Measurements from ENCODE around the gene ZNF808.
"Not testable (repeated sequence)": the region's sequence is repeated elsewhere in the genome, so short reads cannot be mapped to it uniquely, and the experiment has no call there.

DNA sequence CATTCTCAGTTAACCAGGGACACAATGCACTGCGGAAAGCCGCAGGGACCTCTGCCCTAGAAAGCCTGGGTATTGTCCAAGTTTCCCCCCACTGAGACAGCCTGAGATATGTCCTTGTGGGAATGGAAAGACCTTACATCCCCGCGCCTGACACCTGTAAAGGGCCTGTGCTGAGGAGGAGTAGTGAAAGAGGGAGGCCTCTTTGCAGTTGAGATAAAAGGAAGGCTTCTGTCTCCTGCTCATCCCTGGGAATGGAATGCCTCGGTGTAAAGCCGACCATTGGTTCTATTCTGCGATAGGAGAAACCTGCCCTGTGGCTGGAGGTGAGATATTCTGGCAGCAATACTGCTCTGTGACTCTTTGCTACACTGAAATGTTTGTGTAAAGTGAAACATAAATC lies 8.3 kb upstream of the ZNF808 start:
- TF ChIP-seq, protein P1, sequence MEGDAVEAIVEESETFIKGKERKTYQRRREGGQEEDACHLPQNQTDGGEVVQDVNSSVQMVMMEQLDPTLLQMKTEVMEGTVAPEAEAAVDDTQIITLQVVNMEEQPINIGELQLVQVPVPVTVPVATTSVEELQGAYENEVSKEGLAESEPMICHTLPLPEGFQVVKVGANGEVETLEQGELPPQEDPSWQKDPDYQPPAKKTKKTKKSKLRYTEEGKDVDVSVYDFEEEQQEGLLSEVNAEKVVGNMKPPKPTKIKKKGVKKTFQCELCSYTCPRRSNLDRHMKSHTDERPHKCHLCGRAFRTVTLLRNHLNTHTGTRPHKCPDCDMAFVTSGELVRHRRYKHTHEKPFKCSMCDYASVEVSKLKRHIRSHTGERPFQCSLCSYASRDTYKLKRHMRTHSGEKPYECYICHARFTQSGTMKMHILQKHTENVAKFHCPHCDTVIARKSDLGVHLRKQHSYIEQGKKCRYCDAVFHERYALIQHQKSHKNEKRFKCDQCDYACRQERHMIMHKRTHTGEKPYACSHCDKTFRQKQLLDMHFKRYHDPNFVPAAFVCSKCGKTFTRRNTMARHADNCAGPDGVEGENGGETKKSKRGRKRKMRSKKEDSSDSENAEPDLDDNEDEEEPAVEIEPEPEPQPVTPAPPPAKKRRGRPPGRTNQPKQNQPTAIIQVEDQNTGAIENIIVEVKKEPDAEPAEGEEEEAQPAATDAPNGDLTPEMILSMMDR (IDR thresholded peaks at IDR 0.05 in 4 of 5, conservative IDR thresholded peaks at IDR 0.05 in 1 of 5): not testable (repeated sequence)
- TF ChIP-seq POLR2A (IDR thresholded peaks at IDR 0.05): not testable (repeated sequence)
